Trophoblast cell (in vitro differentiated cells and primary cell): ENCODE results near the gene DUS4L.

ENCODE experiments used
- DNase-seq, 2 donors: peaks; one replicate each; pipeline ENCODE4 v3.0.0-alpha.2; 2016
- H2AFZ ChIP-seq: 2 replicates; pipeline ENCODE4 v1.6.1; 2013; ENCODE audit warnings: low read length, moderate library complexity, mild to moderate bottlenecking; ENCODE audit not compliant: insufficient read depth, poor library complexity
- H2AK5ac ChIP-seq: 2 replicates; pipeline ENCODE4 v1.6.1; 2013; ENCODE audit warnings: mild to moderate bottlenecking, low read length
- H2BK120ac ChIP-seq: 2 replicates; pipeline ENCODE4 v1.6.1; 2013; ENCODE audit warnings: low read length, mild to moderate bottlenecking, moderate library complexity; ENCODE audit not compliant: insufficient read depth, poor library complexity
- H2BK12ac ChIP-seq: 2 replicates; pipeline ENCODE4 v1.6.1; 2013; ENCODE audit warnings: mild to moderate bottlenecking, low read length, moderate library complexity
- H2BK5ac ChIP-seq: 2 replicates; pipeline ENCODE4 v1.6.1; 2013; ENCODE audit warnings: low read length, low read depth, moderate library complexity, mild to moderate bottlenecking; ENCODE audit not compliant: poor library complexity
- H3K14ac ChIP-seq: 2 replicates; pipeline ENCODE4 v1.6.1; 2013; ENCODE audit warnings: mild to moderate bottlenecking, low read length
- H3K18ac ChIP-seq: 2 replicates; pipeline ENCODE4 v1.6.1; 2013; ENCODE audit warnings: mild to moderate bottlenecking, low read length
- H3K23ac ChIP-seq: 2 replicates; pipeline ENCODE4 v1.6.1; 2013; ENCODE audit warnings: low read length
- H3K27ac ChIP-seq: 2 replicates; pipeline ENCODE4 v1.5.1; 2013; ENCODE audit warnings: low read depth, mild to moderate bottlenecking, inconsistent platforms, low read length, moderate library complexity
- H3K27me3 ChIP-seq: 2 replicates; pipeline ENCODE4 v1.6.1; 2013; ENCODE audit warnings: inconsistent platforms, mild to moderate bottlenecking, low read length, moderate library complexity; ENCODE audit not compliant: insufficient read depth
- H3K36me3 ChIP-seq, 2 experiments: 1 replicate in 1 of 2; 2 replicates in 1 of 2; pipeline ENCODE4 v1.6.1; 2013; ENCODE audit warnings: low read length in 2 of 2, mild to moderate bottlenecking in 2 of 2, moderate library complexity in 1 of 2; ENCODE audit not compliant: insufficient read depth in 2 of 2, control insufficient read depth in 1 of 2
- H3K4ac ChIP-seq: 2 replicates; pipeline ENCODE4 v1.6.1; 2013; ENCODE audit warnings: low read depth, mild to moderate bottlenecking, low read length, moderate library complexity
- H3K4me1 ChIP-seq, 2 experiments: 1 replicate in 1 of 2; 2 replicates in 1 of 2; pipeline ENCODE4 v1.6.1; 2013; ENCODE audit warnings: low read length in 2 of 2, mild to moderate bottlenecking in 2 of 2, moderate library complexity in 1 of 2; ENCODE audit not compliant: insufficient read depth in 2 of 2, control insufficient read depth in 1 of 2
- H3K4me2 ChIP-seq: 2 replicates; pipeline ENCODE4 v1.6.1; 2013; ENCODE audit warnings: inconsistent platforms, mild to moderate bottlenecking, low read length, moderate library complexity
- H3K4me3 ChIP-seq: 2 replicates; pipeline ENCODE4 v1.5.1; 2013; ENCODE audit warnings: mild to moderate bottlenecking, low read depth, low read length, inconsistent platforms
- H3K79me1 ChIP-seq: one replicate; pipeline ENCODE4 v1.6.1; 2013; ENCODE audit warnings: low read length
- H3K79me2 ChIP-seq: 2 replicates; pipeline ENCODE4 v1.6.1; 2013; ENCODE audit warnings: low read length, mild to moderate bottlenecking; ENCODE audit not compliant: control insufficient read depth, insufficient read depth, poor library complexity
- H3K9ac ChIP-seq: 2 replicates; pipeline ENCODE4 v1.6.1; 2013; ENCODE audit warnings: mild to moderate bottlenecking, low read length
- H3K9me3 ChIP-seq: 2 replicates; pipeline ENCODE4 v1.6.1; 2013; ENCODE audit warnings: low read depth, mild to moderate bottlenecking, control low read depth, inconsistent platforms, low read length; ENCODE audit not compliant: insufficient read depth
- H4K12ac ChIP-seq: 2 replicates; pipeline ENCODE4 v1.6.1; 2013; ENCODE audit warnings: low read depth, mild to moderate bottlenecking, low read length, moderate library complexity
- H4K8ac ChIP-seq: 2 replicates; pipeline ENCODE4 v1.6.1; 2013; ENCODE audit warnings: low read depth, mild to moderate bottlenecking, low read length, moderate library complexity
- H4K91ac ChIP-seq: one replicate; pipeline ENCODE4 v1.6.1; 2013; ENCODE audit warnings: low read depth, mild to moderate bottlenecking, low read length, moderate library complexity
- WGBS: extraction: QIAGEN DNeasy Blood & Tissue Kit; methylation state at CpG from one replicate; pipeline ENCODE4 v1.1.7; 2013; ENCODE audit warnings: missing lambda C conversion rate; ENCODE audit not compliant: insufficient read length, insufficient coverage; ENCODE audit errors: extremely low coverage; 5-methylcytosine and 5-hydroxymethylcytosine counted together

DUS4L gene

GRCh38 chr7:107580716-107581383 lies 17.1 kb downstream of the DUS4L start:
- Histone ChIP-seq H3K9me3 (no peaks in the 10 kb centered on the region), H4K91ac (no peak overlapping the region), H2AFZ (peak overlapping the region; percentile 76), H3K4ac (no peak overlapping the region), H3K4me1 (no peaks in the 10 kb centered on the region), H3K79me1 (peaks cover 8% of the 10 kb centered on the region), H2BK12ac (no peak overlapping the region), H3K27me3 (no peaks in the 10 kb centered on the region), H3K23ac (no peak overlapping the region), H3K4me3 (peak overlapping the region; percentile 85), H3K36me3 (peaks cover 2 to 3% of the 10 kb centered on the region in 2 experiments), H3K79me2 (peaks cover 4% of the 10 kb centered on the region), H3K18ac (peak overlapping the region; percentile 26), H3K27ac (peak overlapping the region; percentile 87), H3K4me2 (peak overlapping the region; percentile 98), H2BK120ac (no peak overlapping the region), H4K8ac (peak overlapping the region; percentile 86), H3K14ac (peak overlapping the region; percentile 92), H4K12ac (peak overlapping the region; percentile 48), H2BK5ac (peak overlapping the region; percentile 82), H3K9ac (peak overlapping the region; percentile 93), H2AK5ac (no peak overlapping the region)
- DNase-seq, result no peak
- WGBS, result no CpG with 5 or more reads among the region's 10 CpGs

DNA sequence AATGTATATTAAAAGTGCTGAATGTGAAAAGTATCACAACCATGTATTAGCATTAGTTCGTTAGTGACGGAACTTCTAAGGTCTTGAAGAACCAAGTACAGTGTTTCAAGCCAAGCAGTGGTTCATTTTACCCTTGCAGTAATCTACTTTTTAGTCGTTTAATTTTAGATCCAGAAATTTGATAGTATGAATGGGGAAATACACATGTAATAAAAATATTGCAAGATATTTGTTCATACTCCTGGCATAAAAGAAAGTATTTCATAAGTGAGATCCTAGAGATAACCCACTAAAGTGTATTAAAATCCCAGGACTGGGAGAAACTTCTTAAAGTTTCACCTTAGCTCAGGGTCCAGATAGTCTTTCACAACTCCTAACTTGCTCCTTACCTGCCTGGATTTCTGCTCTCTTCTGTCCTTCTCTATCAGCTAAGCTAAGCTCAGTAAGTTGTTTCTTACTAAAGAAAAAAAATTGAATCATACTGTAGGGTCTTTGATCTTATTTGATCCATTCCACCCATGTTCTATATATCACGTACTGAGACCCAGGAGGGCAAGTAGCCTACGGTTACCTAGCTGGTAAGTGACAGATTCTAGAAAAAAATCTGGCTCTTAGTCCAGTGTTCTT lies 17.7 kb downstream of the DUS4L start:
- WGBS, result no CpG with 5 or more reads among the region's 5 CpGs
- H2AFZ ChIP-seq, result no peak overlapping the region
- no peak overlapping the region for H3K27ac ChIP-seq
- no peak overlapping the region for H3K23ac ChIP-seq
- H3K79me2 ChIP-seq, result peaks cover 4% of the 10 kb centered on the region
- no peaks in the 10 kb centered on the region for H3K27me3 ChIP-seq
- no peak overlapping the region for H4K91ac ChIP-seq
- no peak overlapping the region for H2BK5ac ChIP-seq
- no peak overlapping the region for H3K4me3 ChIP-seq
- no peak overlapping the region for H2BK120ac ChIP-seq
- no peak overlapping the region for H3K9ac ChIP-seq
- H4K8ac ChIP-seq, result no peak overlapping the region
- DNase-seq, result no peak
- H3K4ac ChIP-seq, result no peak overlapping the region
- no peak overlapping the region for H3K4me2 ChIP-seq
- no peak overlapping the region for H3K14ac ChIP-seq
- no peaks in the 10 kb centered on the region for H3K9me3 ChIP-seq
- peaks cover 8% of the 10 kb centered on the region for H3K79me1 ChIP-seq
- H3K4me1 ChIP-seq, result no peaks in the 10 kb centered on the region
- no peak overlapping the region for H3K18ac ChIP-seq
- no peak overlapping the region for H4K12ac ChIP-seq
- H2AK5ac ChIP-seq, result no peak overlapping the region
- peaks cover 2 to 3% of the 10 kb centered on the region in 2 experiments for H3K36me3 ChIP-seq
- H2BK12ac ChIP-seq, result no peak overlapping the region

- H3K9ac ChIP-seq, result no peak overlapping the region
- WGBS, result no CpG with 5 or more reads among the region's 2 CpGs
- H3K9me3 ChIP-seq, result no peaks in the 10 kb centered on the region
- no peak overlapping the region for H2BK120ac ChIP-seq
- DNase-seq, result peak in 1 of 2 donors; percentile 59
- no peak overlapping the region for H3K18ac ChIP-seq
- H2AFZ ChIP-seq, result no peak overlapping the region
- no peak overlapping the region for H4K91ac ChIP-seq
- H3K4me1 ChIP-seq, result no peaks in the 10 kb centered on the region
- H3K4ac ChIP-seq, result no peak overlapping the region
- H3K27me3 ChIP-seq, result no peaks in the 10 kb centered on the region
- H3K4me2 ChIP-seq, result no peak overlapping the region
- no peak overlapping the region for H2AK5ac ChIP-seq
- no peak overlapping the region for H3K14ac ChIP-seq
- H4K12ac ChIP-seq, result no peak overlapping the region
- H4K8ac ChIP-seq, result no peak overlapping the region
- no peak overlapping the region for H2BK5ac ChIP-seq
- H3K79me2 ChIP-seq, result peaks cover 4% of the 10 kb centered on the region
- no peak overlapping the region for H3K23ac ChIP-seq
- H3K27ac ChIP-seq, result no peak overlapping the region
- peaks cover 8% of the 10 kb centered on the region for H3K79me1 ChIP-seq
- no peak overlapping the region for H2BK12ac ChIP-seq
- H3K4me3 ChIP-seq, result no peak overlapping the region
- H3K36me3 ChIP-seq, result peaks cover 0 to 5% of the 10 kb centered on the region in 2 experiments
These were observed 19.1 kb downstream of the DUS4L start for GRCh38 chr7:107582875-107583274.

GRCh38 chr7:107584716-107585115 lies 20.9 kb downstream of the DUS4L start:
- Histone ChIP-seq H2AK5ac (no peak overlapping the region), H3K4me1 (no peaks in the 10 kb centered on the region), H3K79me2 (peaks cover 4% of the 10 kb centered on the region), H2BK5ac (no peak overlapping the region), H3K27ac (no peak overlapping the region), H3K23ac (no peak overlapping the region), H2AFZ (no peak overlapping the region), H3K4me2 (no peak overlapping the region), H3K79me1 (peaks cover 8% of the 10 kb centered on the region), H2BK120ac (no peak overlapping the region), H3K36me3 (peaks cover 0 to 5% of the 10 kb centered on the region in 2 experiments), H3K27me3 (no peaks in the 10 kb centered on the region), H3K9me3 (no peaks in the 10 kb centered on the region), H4K12ac (no peak overlapping the region), H3K4me3 (no peak overlapping the region), H3K9ac (no peak overlapping the region), H2BK12ac (no peak overlapping the region), H3K14ac (no peak overlapping the region), H4K91ac (no peak overlapping the region), H3K4ac (no peak overlapping the region), H3K18ac (no peak overlapping the region), H4K8ac (no peak overlapping the region)
- DNase-seq, result peak; percentile 15 to 93
- no CpG with 5 or more reads among the region's 2 CpGs for WGBS
